Endothelial cell of umbilical vein (primary cell): ENCODE data around the gene TLE1.

ENCODE experiments used
- POLR2A ChIP-seq: IDR thresholded peaks from 2 replicates; pipeline ENCODE4 v1.6.1; 2012; ENCODE audit warnings: low read depth, mild to moderate bottlenecking, control low read depth, low read length
- TF ChIP-seq, protein P1 (sequence below), 2 donors: IDR thresholded peaks; 1 replicate in 1 of 2; 2 replicates in 1 of 2; pipeline ENCODE4 v1.5.1; 2011; ENCODE audit warnings: low read length in 2 of 2, mild to moderate bottlenecking in 2 of 2, moderate library complexity in 2 of 2, control low read depth in 1 of 2, inconsistent platforms in 1 of 2, low read depth in 1 of 2; ENCODE audit not compliant: insufficient read depth in 1 of 2; ENCODE audit errors: extremely low read depth in 1 of 2

DNA sequence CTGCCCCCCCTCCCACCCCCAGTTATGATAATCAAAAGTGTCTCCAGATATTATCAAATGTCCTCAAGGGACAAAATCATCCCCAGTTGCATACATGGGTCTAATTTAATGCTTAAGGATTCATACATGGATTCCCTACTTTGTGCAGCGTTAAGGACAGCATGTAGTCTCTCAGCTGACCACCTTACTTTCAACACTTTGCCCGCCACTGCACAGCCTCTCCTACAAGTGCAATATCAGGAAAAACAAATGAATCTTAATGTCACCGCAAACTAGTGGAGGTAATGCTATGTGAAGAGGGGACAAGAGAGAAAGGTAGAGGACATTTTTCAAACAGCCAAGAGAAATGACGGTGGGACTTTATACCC is 78.6 kb downstream of the TLE1 start:
- TF ChIP-seq, protein P1, sequence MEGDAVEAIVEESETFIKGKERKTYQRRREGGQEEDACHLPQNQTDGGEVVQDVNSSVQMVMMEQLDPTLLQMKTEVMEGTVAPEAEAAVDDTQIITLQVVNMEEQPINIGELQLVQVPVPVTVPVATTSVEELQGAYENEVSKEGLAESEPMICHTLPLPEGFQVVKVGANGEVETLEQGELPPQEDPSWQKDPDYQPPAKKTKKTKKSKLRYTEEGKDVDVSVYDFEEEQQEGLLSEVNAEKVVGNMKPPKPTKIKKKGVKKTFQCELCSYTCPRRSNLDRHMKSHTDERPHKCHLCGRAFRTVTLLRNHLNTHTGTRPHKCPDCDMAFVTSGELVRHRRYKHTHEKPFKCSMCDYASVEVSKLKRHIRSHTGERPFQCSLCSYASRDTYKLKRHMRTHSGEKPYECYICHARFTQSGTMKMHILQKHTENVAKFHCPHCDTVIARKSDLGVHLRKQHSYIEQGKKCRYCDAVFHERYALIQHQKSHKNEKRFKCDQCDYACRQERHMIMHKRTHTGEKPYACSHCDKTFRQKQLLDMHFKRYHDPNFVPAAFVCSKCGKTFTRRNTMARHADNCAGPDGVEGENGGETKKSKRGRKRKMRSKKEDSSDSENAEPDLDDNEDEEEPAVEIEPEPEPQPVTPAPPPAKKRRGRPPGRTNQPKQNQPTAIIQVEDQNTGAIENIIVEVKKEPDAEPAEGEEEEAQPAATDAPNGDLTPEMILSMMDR (IDR thresholded peaks at IDR 0.05; ENCODE audit: extremely low read depth in 1 of 2, insufficient read depth in 1 of 2, low read depth in 1 of 2, low read length in 2 of 2): no peak
- no peak for TF ChIP-seq POLR2A
